MM.1S (cell line): ENCODE measurements around the gene ZNF827.

Experiments used
- EZH2 ChIP-seq: fragments of 300-600 bp; sonication (generic); optimal IDR thresholded peaks from 2 replicates; pipeline ENCODE3; 2017; ENCODE audit warnings: low read depth, mild to moderate bottlenecking, antibody characterized with exemption, low read length, mixed read lengths
- EZH2phosphoT487 ChIP-seq: fragments of 300-600 bp; sonication (generic); IDR thresholded peaks from 2 replicates; pipeline ENCODE4 v1.6.1; 2018; ENCODE audit warnings: antibody characterized with exemption, low read length
- TF ChIP-seq, protein P1 (sequence below): fragments of 300-600 bp; sonication (generic); IDR thresholded peaks from 2 replicates; pipeline ENCODE4 v1.5.1; 2016; ENCODE audit warnings: antibody characterized with exemption, low read length, mixed read lengths

DNA sequence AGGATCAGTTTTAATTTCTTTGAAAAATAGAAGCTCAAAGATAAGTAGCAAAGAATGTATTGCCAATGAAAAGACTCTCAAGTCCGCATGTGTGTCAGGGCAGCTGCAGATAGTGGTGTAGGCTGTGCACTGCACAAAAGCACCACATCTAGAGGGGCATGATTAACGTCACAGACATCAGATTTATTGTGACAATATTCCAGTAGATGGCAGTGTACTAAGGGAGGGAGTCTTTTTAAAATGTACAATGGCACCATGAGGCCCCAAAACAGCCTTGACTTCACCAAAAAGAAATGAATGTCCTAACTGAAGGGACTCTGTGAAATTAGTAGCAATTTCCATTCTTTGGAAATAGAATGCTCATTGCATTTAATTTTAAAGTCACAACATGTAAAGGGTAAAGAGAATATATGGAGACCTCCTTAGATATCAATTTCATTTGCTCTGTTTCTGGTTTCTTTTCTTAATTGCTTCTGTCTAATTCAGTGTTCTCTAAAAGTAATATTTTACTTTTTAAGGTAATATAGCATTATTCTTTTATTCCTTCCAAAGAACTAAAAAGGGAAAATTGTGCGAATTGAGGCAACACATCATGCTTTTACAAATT, 98.4 kb downstream of the ZNF827 start:
- TF ChIP-seq, protein P1, sequence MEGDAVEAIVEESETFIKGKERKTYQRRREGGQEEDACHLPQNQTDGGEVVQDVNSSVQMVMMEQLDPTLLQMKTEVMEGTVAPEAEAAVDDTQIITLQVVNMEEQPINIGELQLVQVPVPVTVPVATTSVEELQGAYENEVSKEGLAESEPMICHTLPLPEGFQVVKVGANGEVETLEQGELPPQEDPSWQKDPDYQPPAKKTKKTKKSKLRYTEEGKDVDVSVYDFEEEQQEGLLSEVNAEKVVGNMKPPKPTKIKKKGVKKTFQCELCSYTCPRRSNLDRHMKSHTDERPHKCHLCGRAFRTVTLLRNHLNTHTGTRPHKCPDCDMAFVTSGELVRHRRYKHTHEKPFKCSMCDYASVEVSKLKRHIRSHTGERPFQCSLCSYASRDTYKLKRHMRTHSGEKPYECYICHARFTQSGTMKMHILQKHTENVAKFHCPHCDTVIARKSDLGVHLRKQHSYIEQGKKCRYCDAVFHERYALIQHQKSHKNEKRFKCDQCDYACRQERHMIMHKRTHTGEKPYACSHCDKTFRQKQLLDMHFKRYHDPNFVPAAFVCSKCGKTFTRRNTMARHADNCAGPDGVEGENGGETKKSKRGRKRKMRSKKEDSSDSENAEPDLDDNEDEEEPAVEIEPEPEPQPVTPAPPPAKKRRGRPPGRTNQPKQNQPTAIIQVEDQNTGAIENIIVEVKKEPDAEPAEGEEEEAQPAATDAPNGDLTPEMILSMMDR = peak; percentile 63
- TF ChIP-seq EZH2 (no peak), EZH2phosphoT487 (no peak)
